HG03064 (cell line): ENCODE results near the gene FASTKD1.
A peak's percentile ranks its signal among the peaks of the same experiment; 100 is the strongest.
"Not testable (repeated sequence)": the region's sequence is repeated elsewhere in the genome, so short reads cannot be mapped to it uniquely, and the experiment has no call there.

Experiments used
- ATAC-seq: cut with Tn5 transposase; IDR thresholded peaks from one replicate; pipeline ENCODE4 v1.9.1; 2021; ENCODE audit warnings: low read depth; ENCODE audit not compliant: unreplicated experiment

FASTKD1 gene

GRCh38 chr2:169573160-169573973, at the start of gene FASTKD1:
FASTKD1 (minus strand) TSS chr2:169573865; CDS start chr2:169572029, 1,836 bp downstream.
- peak; percentile 99 for ATAC-seq

GRCh38 chr2:169623235-169623634, 49.6 kb upstream of the FASTKD1 start:
- ATAC-seq, result no peak

- no peak for ATAC-seq
Observed at GRCh38 chr2:169620509-169620908, 46.8 kb upstream of the FASTKD1 start.

GRCh38 chr2:169619946-169620345, 46.3 kb upstream of the FASTKD1 start:
- no peak for ATAC-seq

GRCh38 chr2:169615982-169616381, 42.3 kb upstream of the FASTKD1 start:
- ATAC-seq, result not testable (repeated sequence)

GRCh38 chr2:169613876-169614275, 40.2 kb upstream of the FASTKD1 start:
- ATAC-seq, result no peak

GRCh38 chr2:169609264-169609663, 35.6 kb upstream of the FASTKD1 start:
- no peak for ATAC-seq

- ATAC-seq, result no peak
Observed at GRCh38 chr2:169599568-169599967, 25.9 kb upstream of the FASTKD1 start.

GRCh38 chr2:169598982-169599381, 25.3 kb upstream of the FASTKD1 start:
- ATAC-seq, result no peak

GRCh38 chr2:169596546-169596945, 22.9 kb upstream of the FASTKD1 start:
- not testable (repeated sequence) for ATAC-seq

GRCh38 chr2:169590804-169591203, 17.1 kb upstream of the FASTKD1 start:
- no peak for ATAC-seq

GRCh38 chr2:169585673-169586072, 12.0 kb upstream of the FASTKD1 start:
- no peak for ATAC-seq

GRCh38 chr2:169584005-169584877, 10.6 kb upstream of the FASTKD1 start, which contains the start of gene PPIG:
PPIG (plus strand) TSS chr2:169584351; CDS start chr2:169604042, 19,691 bp downstream.
- ATAC-seq, result peak; percentile 82

- ATAC-seq, result no peak
Observed at GRCh38 chr2:169583518-169583917, 9.9 kb upstream of the FASTKD1 start.

GRCh38 chr2:169582552-169583266, 9.0 kb upstream of the FASTKD1 start:
- ATAC-seq, result not testable (repeated sequence)

- no peak for ATAC-seq
Observed at GRCh38 chr2:169579044-169579443, 5.4 kb upstream of the FASTKD1 start.

- ATAC-seq, result not testable (repeated sequence)
Observed at GRCh38 chr2:169575264-169575663, 1.6 kb upstream of the FASTKD1 start.

GRCh38 chr2:169574539-169574938, 874 bp upstream of the FASTKD1 start:
- ATAC-seq, result not testable (repeated sequence)

- ATAC-seq, result no peak
Observed at GRCh38 chr2:169573974-169574299, 272 bp upstream of the FASTKD1 start.

GRCh38 chr2:169572821-169573159, 875 bp downstream of the FASTKD1 start:
- ATAC-seq, result no peak

- no peak for ATAC-seq
Observed at GRCh38 chr2:169572189-169572588, 1.5 kb downstream of the FASTKD1 start.
